HT1080 (cell line): ENCODE results near the gene KBTBD7. TPM values are rescaled to one million over a fixed set of nuclear protein-coding genes. Genes with fewer than 3 reads are reported as not detected.
"Not testable (repeated sequence)": the region's sequence is repeated elsewhere in the genome, so short reads cannot be mapped to it uniquely, and the experiment has no call there.

Source experiments
- DNase-seq: peaks from one replicate; pipeline ENCODE4 v3.0.0-alpha.2; 2015; ENCODE audit warnings: low read depth
- total RNA-seq: library from RNA; depleted of rRNA; stranded (reverse); fragments of >200 nt; shearing (Covaris generic); gene quantifications from 2 replicates; pipeline ENCODE4 v1.2.3, GENCODE V29; 2014

Gene KBTBD7
- total RNA-seq, 1 experiment from 2014 or later: 4.3 TPM

DNA sequence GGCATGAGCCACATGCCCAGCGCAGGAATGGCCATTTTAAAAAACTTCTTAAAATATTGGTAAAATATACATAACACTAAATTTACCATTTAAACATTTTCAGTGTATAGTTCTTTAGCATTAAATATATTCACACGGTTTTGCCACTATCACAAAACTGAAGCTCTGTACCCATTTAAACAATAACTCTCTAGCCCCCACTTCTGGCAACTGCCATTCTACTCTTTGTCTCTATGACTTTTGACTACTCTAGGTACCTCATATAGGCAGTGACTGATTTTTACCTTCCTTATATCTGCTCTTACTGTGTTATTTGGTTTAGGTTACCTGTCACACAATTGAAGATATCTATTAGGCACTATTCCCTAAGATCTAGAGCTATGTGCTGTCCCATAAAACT lies 2.3 kb upstream of the KBTBD7 start:
- DNase-seq: peak; percentile 20

DNA sequence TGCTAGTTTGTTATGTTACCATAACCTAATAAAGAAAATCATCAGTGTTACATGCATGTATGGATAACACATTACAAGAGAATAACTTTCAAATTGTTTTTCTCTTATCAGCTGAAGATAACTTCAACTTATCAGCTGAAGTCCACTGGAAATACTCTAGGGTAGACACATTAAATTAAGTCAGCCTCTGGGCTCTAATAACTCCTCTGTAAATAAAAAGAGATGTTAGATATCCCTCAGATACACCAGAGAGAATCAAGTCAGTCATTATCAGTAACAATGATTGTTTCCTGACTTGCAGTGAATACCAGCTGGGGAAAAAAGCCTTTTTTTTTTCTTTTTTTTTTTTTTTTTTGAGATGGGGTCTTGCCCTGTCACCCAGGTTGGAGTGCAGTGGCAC lies 1.6 kb upstream of the KBTBD7 start:
- DNase-seq: no peak

DNA sequence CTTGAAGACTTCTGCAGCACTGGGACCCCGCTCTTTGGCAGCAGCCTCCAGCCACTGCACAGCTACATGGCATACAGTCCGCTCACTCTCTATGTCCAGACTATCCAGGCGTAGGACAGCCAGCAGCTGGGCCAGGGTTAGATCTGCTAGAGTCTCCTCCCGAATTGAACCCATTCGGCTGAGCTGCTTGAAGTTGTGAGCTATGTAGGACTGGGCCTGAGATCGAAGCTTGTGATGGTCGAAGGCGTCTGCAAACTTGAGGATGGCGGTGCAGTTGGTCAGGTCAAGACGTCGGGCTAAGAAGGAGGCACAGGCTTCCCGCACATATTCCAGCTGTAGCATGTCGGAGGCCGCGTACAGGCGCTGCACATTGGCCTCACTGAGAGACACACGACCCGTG lies 900 bp downstream of the KBTBD7 start:
- DNase-seq: no peak

DNA sequence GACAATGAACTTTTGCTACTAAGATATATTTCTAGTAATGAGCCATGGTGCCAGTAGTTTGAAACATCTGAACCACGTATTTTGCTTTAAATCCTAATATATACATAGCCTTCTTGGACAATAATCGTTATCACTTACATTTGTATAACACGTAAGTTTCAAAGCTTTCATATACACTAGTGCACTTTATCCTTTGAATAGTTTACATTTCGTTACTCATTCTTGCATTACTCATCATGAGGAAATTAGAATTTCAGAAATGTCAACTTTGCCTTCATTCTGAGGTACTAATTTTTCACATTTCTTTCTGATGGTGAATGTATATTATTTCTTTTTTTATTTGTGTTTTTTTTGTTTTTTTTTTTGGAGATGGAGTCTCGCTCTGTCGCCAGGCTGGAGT lies 5.8 kb downstream of the KBTBD7 start:
- no peak for DNase-seq

DNA sequence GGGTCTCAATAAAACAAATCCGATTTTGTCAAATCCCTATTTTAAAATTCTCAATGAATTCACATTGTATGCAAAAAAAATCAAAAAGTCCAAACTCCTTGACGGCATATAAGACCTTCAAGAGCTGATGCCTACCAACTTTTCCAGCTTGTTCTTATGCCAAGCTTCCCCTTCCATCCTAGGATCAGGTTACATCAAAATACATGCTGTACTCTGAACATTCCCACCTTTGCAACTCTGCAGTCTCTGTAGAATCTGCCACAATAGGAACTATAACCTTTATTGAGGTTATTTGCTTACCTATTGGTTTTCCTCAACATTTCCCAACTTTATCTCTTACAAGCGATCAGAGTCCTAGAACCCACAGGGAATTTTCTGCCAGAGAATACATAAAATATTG lies 7.9 kb downstream of the KBTBD7 start:
- DNase-seq: no peak

- no peak for DNase-seq
These were observed 12.1 kb downstream of the KBTBD7 start for GRCh38 chr13:41182231-41182630.

DNA sequence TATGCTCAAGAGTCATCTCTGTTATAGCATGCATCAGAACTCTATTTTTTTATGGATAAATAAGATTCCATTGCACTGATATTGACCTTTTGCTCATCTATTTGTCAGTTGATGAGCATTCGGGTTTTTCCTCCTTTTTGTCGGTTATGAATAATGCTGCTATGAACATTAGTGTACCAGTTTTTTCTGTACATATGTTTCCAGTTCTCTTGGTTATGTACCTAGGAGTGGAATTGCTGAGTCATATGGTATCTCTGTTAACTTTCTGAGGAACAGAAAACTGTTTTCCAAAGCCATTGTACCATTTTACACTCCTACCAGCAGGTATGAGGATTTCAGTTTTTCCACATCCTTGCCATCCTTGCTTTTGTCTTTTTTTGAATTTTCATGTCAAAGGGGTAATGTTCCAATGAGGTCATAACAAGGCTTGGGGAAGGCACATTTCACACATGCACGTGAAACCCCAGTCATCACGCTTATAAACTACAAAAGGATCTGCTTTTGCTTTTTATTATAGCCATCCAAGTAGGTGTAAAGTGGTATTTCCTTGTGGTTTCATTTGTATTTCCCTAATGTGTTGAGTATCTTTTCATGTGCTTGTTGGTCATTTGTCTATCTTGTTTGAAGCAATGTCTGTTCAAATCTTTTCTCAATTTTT lies 14.6 kb downstream of the KBTBD7 start:
- DNase-seq: no peak

GRCh38 chr13:41178040-41178439 lies 16.3 kb downstream of the KBTBD7 start:
- DNase-seq: peak; percentile 23

- no peak for DNase-seq
These were observed 16.8 kb downstream of the KBTBD7 start for GRCh38 chr13:41177616-41178015.

DNA sequence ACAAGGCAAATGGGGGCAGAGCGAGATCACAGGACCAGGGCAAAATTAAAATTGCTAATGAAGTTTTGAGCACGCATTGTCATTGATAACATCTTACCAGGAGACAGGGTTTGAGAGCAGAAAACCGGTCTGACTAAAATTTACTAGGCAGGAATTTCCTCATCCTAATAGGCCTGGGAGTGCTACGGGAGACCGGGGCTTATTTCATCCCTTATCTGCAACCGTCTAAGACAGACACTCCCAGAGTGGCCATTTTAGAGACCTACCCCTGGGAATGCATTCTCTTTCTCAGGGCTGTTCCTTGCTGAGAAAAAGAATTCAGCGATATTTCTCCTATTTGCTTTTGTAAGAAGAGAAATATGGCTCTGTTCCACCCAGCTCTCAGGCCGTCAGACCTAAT lies 18.8 kb downstream of the KBTBD7 start:
- DNase-seq: not testable (repeated sequence)

DNA sequence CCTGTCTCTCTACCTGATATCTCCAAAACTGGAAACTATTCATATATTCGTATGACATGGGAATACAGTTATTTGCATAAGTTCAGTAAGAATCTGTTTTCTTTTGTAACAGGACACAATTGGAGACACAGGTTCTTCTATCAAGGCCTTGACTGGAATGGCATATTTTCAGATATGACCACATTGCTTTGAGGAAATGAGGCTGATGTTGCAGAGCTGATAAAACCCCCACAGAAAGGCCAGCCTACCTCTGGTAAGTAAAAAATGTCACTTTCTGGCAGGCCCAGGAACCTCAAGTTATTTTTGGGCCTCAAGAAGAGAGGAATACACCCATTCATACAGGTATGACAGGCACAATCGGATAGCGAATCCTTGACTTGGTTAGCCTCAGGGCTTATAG lies 32.2 kb downstream of the KBTBD7 start:
- DNase-seq: no peak

- DNase-seq: no peak
These were observed 35.2 kb downstream of the KBTBD7 start for GRCh38 chr13:41159174-41159573.

- no peak for DNase-seq
These were observed 37.2 kb downstream of the KBTBD7 start for GRCh38 chr13:41157048-41157717.

DNA sequence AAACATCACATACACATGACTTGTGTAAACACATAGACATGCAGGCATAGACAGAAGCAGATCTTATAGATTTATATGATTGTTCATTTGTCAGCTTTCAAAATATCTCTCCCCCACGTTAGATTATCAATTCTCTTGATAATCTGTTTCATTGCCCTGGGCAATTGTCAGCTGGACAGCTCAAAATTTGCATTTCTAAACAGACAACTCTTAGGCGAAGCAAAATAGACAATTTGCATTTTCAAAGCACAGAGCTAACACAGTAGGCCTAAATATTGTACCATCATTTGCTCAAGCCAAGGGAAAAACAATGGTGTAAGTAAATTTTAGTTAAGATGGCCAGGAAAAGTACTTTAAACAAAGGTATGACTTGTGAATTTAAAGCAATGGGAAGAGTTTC lies 37.7 kb downstream of the KBTBD7 start:
- DNase-seq: no peak

- no peak for DNase-seq
These were observed 40.3 kb downstream of the KBTBD7 start for GRCh38 chr13:41154042-41154441.

DNA sequence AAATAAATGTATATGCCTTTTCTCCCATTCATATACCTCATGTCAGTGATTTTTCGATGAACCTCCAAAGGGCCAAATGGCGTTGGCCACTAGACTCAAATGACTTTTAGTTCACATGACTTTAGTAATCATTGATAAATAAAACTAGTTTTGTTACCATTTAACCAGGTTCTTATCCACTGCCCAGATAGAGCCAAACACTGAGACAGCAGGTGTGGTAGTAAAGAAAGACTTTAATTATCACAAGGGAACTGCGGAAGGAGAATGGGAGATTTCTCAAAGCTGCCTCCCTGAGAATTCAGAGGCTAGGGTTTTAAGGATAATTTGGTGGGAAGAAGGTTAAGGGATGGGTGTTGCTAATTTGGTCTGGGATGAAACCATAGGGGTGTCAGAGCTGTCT lies 42.4 kb downstream of the KBTBD7 start:
- no peak for DNase-seq

DNA sequence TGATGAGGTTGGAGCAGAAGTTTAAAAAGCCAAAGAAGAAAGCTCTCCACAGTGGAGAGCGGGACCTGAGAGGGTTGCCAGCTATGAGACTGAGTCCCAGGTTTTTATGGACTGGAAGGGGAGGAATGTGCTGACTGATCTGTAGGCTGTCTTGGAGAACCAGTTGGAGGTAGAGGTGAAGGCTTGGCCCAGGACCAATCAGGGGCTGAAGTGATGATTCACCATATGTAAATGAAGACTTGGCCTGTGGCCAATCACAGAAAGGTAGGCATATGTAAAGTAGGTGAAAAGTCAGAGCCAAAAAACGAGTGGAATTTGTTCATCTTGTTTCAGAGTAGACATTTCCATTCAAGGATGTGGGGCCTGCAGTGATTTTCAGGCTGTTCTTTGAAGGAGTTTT lies 44.3 kb downstream of the KBTBD7 start:
- DNase-seq: peak; percentile 11

- DNase-seq: no peak
These were observed 45.7 kb downstream of the KBTBD7 start for GRCh38 chr13:41148419-41149283.

GRCh38 chr13:41145136-41145908 lies 49.0 kb downstream of the KBTBD7 start:
- DNase-seq: peak; percentile 12

GRCh38 chr13:41144576-41144975 lies 49.8 kb downstream of the KBTBD7 start:
- DNase-seq: no peak
